ENCODE results near the gene PLXNA3. TPM values are rescaled to one million over a fixed set of nuclear protein-coding genes. Genes with fewer than 3 reads are reported as not detected.
A peak's percentile ranks its signal among the peaks of the same experiment; 100 is the strongest.

PLXNA3 gene
- total RNA-seq, 1 donor from 2014 or later, result 49.0 TPM

GRCh38 chrX:154471839-154472684 is 14.0 kb downstream of the PLXNA3 start:
- no peak overlapping the region for H3K27ac ChIP-seq
- no peak for TF ChIP-seq CTCF (IDR thresholded peaks at IDR 0.05)
- H3K4me1 ChIP-seq, result no peaks in the 10 kb centered on the region
- DNase-seq, result no peak
- intact Hi-C loops (cut with DNase I), result no loop called here
- no peak for ATAC-seq
- H3K27me3 ChIP-seq, result no peaks in the 10 kb centered on the region
- no peak overlapping the region for H3K4me3 ChIP-seq
- H3K36me3 ChIP-seq, result peaks cover 5% of the 10 kb centered on the region
- H3K9me3 ChIP-seq, result no peaks in the 10 kb centered on the region

- no peak for DNase-seq
Observed at GRCh38 chrX:154472685-154473632, 14.9 kb downstream of the PLXNA3 start.

GRCh38 chrX:154473683-154474082 is 15.6 kb downstream of the PLXNA3 start:
- Histone ChIP-seq H3K27ac (no peak overlapping the region), H3K9me3 (no peaks in the 10 kb centered on the region), H3K27me3 (no peaks in the 10 kb centered on the region), H3K4me1 (no peaks in the 10 kb centered on the region), H3K4me3 (no peak overlapping the region), H3K36me3 (peaks cover 5% of the 10 kb centered on the region)
- intact Hi-C loops (cut with DNase I), result no loop called here
- DNase-seq (no peak), ATAC-seq (no peak)
- no peak for TF ChIP-seq CTCF (IDR thresholded peaks at IDR 0.05)

More at GRCh38 chrX:154472685-154473632, 14.9 kb downstream of the PLXNA3 start:
- no peaks in the 10 kb centered on the region for H3K4me1 ChIP-seq
- no peak for ATAC-seq
- no peak for TF ChIP-seq CTCF (IDR thresholded peaks at IDR 0.05)
- H3K36me3 ChIP-seq, result peaks cover 5% of the 10 kb centered on the region
- H3K9me3 ChIP-seq, result no peaks in the 10 kb centered on the region
- no peak overlapping the region for H3K27ac ChIP-seq
- no peaks in the 10 kb centered on the region for H3K27me3 ChIP-seq
- intact Hi-C loops (cut with DNase I), result no loop called here
- H3K4me3 ChIP-seq, result no peak overlapping the region

- ATAC-seq (no peak), DNase-seq (peak; percentile 10)
- Histone ChIP-seq H3K27me3 (no peaks in the 10 kb centered on the region), H3K36me3 (no peaks in the 10 kb centered on the region), H3K9me3 (no peaks in the 10 kb centered on the region), H3K4me3 (no peak overlapping the region), H3K4me1 (no peaks in the 10 kb centered on the region), H3K27ac (no peak overlapping the region)
- no peak for TF ChIP-seq CTCF (IDR thresholded peaks at IDR 0.05)
- intact Hi-C loops (cut with DNase I), result no loop called here
Observed at GRCh38 chrX:154476821-154477220, 18.7 kb downstream of the PLXNA3 start.

DNA sequence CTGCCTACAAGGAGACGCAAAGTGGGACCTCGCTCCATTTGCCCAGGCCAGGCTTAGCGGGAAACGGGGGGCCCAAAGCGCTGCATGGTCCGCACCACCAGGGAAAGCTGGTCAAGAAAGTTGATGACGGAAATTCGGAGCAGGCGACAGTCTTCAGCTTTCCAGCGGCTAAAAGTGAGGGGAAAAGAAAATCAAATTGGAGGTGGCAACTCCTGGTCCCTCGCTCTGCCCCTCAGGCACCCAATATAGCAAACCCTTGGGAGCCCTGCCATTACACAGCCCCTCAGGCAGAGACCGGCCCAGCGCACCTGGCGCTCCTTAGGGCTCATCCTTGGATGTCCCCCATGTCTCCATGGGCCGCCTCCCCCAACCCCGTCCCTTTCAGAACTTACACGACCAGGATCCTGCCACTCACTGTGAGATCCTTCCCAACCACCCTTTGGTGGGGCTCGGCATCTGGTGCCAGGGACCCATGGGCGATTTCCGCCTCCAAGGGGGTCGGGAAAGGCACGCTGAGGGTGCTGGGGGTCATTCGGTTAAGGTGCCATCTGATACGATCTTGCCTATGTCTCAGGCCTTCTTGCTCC is 19.9 kb downstream of the PLXNA3 start:
- no peak for ATAC-seq
- Histone ChIP-seq H3K27me3 (no peaks in the 10 kb centered on the region), H3K4me3 (peak overlapping the region; percentile 51), H3K9me3 (no peaks in the 10 kb centered on the region), H3K36me3 (no peaks in the 10 kb centered on the region), H3K27ac (peak overlapping the region; percentile 80), H3K4me1 (no peaks in the 10 kb centered on the region)
- intact Hi-C loops (cut with DNase I), result no loop called here
- no peak for TF ChIP-seq CTCF (IDR thresholded peaks at IDR 0.05)
- DNase-seq, result peak; percentile 57
